HG02981 (cell line): Measurements from ENCODE around the gene GDAP1L1.

Experiments used
- ATAC-seq: cut with Tn5 transposase; IDR thresholded peaks from one replicate; pipeline ENCODE4 v1.9.1; 2021; ENCODE audit warnings: mild to moderate bottlenecking, moderate library complexity; ENCODE audit not compliant: unreplicated experiment

The GDAP1L1 gene

GRCh38 chr20:44251284-44251683, 4.2 kb downstream of the GDAP1L1 start:
- ATAC-seq: no peak

GRCh38 chr20:44253528-44253927, 6.4 kb downstream of the GDAP1L1 start:
- ATAC-seq: no peak

- no peak for ATAC-seq
Measured at GRCh38 chr20:44254073-44254472, 7.0 kb downstream of the GDAP1L1 start.

GRCh38 chr20:44255942-44256341, 8.8 kb downstream of the GDAP1L1 start:
- no peak for ATAC-seq

GRCh38 chr20:44256961-44257360, 9.9 kb downstream of the GDAP1L1 start:
- no peak for ATAC-seq

GRCh38 chr20:44258226-44258890, 11.2 kb downstream of the GDAP1L1 start:
- ATAC-seq: no peak

GRCh38 chr20:44264287-44264686, 17.2 kb downstream of the GDAP1L1 start:
- ATAC-seq: no peak

- no peak for ATAC-seq
Measured at GRCh38 chr20:44268802-44269201, 21.7 kb downstream of the GDAP1L1 start.

GRCh38 chr20:44271915-44272663, 25.0 kb downstream of the GDAP1L1 start:
- ATAC-seq: no peak

- no peak for ATAC-seq
Measured at GRCh38 chr20:44273231-44274215, 26.4 kb downstream of the GDAP1L1 start.

- ATAC-seq: no peak
Measured at GRCh38 chr20:44274303-44275017, 27.4 kb downstream of the GDAP1L1 start.

GRCh38 chr20:44279228-44279627, 32.1 kb downstream of the GDAP1L1 start:
- no peak for ATAC-seq

GRCh38 chr20:44280387-44280786, 33.3 kb downstream of the GDAP1L1 start:
- no peak for ATAC-seq

GRCh38 chr20:44282192-44282591, 35.1 kb downstream of the GDAP1L1 start:
- ATAC-seq: no peak

GRCh38 chr20:44284032-44284431, 36.9 kb downstream of the GDAP1L1 start:
- ATAC-seq: no peak

GRCh38 chr20:44287272-44288097, 40.4 kb downstream of the GDAP1L1 start:
- no peak for ATAC-seq

- ATAC-seq: no peak
Measured at GRCh38 chr20:44288252-44288651, 41.1 kb downstream of the GDAP1L1 start.

GRCh38 chr20:44291754-44292153, 44.6 kb downstream of the GDAP1L1 start:
- ATAC-seq: no peak

- ATAC-seq: no peak
Measured at GRCh38 chr20:44296011-44296410, 48.9 kb downstream of the GDAP1L1 start.

GRCh38 chr20:44297721-44298120, 50.6 kb downstream of the GDAP1L1 start:
- no peak for ATAC-seq
